ENCODE data around the gene MYCL. TPM values are rescaled to one million over a fixed set of nuclear protein-coding genes. Genes with fewer than 3 reads are reported as not detected.

Gene MYCL
- total RNA-seq, 1 donor from 2014 or later, result 25.8 TPM

DNA sequence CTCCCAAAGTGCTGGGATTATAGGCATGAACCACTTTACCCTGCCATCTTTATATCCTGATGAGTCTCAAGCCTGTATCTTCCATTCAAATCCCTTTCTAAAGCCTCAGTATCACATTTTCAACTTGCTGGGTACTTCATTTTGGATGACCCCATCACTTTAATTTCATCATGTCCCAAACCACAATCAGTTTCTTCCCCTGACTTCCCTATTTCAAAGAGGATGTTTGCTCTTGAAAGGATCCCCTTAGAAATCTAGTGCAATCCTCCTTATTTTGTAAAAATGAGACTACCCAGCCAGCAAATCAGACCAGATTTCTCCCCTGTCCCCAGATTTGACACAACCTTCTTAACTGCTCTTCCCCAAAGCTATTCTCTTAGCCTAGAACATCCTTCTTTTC, 11.4 kb downstream of the MYCL start:
- Mint-ChIP-seq H3K27me3 (ENCODE audit: low read depth) (peaks cover 8% of the 10 kb centered on the region), H3K4me1 (peaks cover 40% of the 10 kb centered on the region), H3K4me3 (peak overlapping the region; percentile 3), H3K27ac (ENCODE audit: unreplicated experiment) (peak overlapping the region; percentile 45), H3K36me3 (ENCODE audit: low read depth) (no peaks in the 10 kb centered on the region), H3K9me3 (no peaks in the 10 kb centered on the region)
- TF ChIP-seq, protein P1, sequence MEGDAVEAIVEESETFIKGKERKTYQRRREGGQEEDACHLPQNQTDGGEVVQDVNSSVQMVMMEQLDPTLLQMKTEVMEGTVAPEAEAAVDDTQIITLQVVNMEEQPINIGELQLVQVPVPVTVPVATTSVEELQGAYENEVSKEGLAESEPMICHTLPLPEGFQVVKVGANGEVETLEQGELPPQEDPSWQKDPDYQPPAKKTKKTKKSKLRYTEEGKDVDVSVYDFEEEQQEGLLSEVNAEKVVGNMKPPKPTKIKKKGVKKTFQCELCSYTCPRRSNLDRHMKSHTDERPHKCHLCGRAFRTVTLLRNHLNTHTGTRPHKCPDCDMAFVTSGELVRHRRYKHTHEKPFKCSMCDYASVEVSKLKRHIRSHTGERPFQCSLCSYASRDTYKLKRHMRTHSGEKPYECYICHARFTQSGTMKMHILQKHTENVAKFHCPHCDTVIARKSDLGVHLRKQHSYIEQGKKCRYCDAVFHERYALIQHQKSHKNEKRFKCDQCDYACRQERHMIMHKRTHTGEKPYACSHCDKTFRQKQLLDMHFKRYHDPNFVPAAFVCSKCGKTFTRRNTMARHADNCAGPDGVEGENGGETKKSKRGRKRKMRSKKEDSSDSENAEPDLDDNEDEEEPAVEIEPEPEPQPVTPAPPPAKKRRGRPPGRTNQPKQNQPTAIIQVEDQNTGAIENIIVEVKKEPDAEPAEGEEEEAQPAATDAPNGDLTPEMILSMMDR (conservative IDR thresholded peaks at IDR 0.05), result no peak
- no peak for DNase-seq (ENCODE audit: low read depth, low spot score)

DNA sequence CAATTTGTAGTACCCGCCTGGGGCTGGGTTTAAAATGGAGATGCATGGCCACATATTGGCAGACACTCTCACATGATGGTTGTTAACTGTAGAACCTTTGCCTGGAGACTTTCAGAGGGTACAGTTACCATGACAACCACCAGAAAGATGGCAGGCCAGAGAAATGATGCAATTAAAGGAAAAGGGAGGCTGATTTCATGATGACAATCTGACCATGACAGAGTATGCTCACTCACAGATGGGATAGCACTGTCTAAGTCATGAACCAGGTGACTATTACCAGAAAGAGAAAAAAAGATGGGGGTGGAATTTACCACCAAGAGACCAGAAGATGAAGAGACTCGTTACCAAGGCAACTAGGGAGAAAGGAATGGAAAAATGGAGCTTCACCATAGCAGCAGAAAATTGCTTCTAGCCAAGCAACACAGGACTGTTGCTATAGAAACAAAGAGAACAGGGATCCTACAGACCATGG, 14.9 kb downstream of the MYCL start:
- DNase-seq (ENCODE audit: low read depth, low spot score), result no peak
- TF ChIP-seq, protein P1 (conservative IDR thresholded peaks at IDR 0.05), result no peak
- Mint-ChIP-seq H3K4me3 (no peak overlapping the region), H3K27ac (ENCODE audit: unreplicated experiment) (no peak overlapping the region), H3K9me3 (no peaks in the 10 kb centered on the region), H3K4me1 (peaks cover 23% of the 10 kb centered on the region), H3K36me3 (ENCODE audit: low read depth) (no peaks in the 10 kb centered on the region), H3K27me3 (ENCODE audit: low read depth) (peaks cover 2% of the 10 kb centered on the region)

DNA sequence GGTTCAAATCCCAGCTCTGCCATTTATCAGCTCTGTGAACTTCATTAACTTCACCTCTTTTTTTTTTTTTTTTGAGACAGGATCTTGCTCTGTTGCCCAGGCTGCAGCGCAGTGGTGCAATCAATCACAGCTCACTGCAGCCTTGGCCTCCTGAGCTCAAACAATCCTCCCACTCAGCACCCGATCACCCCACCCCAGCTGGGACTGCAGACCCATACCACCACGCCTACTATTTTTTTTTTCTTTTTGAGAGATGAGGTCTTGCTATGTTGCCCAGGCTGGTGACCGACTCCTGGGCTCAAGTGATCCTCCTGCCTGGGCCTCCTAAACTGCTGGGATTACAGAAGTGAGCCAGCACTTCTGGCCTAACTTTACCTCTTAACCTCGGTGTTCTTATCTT, 16.2 kb downstream of the MYCL start:
- H3K27ac Mint-ChIP-seq (ENCODE audit: unreplicated experiment), result no peak overlapping the region
- H3K36me3 Mint-ChIP-seq (ENCODE audit: low read depth), result peaks cover 2% of the 10 kb centered on the region
- H3K9me3 Mint-ChIP-seq, result no peaks in the 10 kb centered on the region
- peaks cover 28% of the 10 kb centered on the region for H3K4me1 Mint-ChIP-seq
- peaks cover 2% of the 10 kb centered on the region for H3K27me3 Mint-ChIP-seq (ENCODE audit: low read depth)
- TF ChIP-seq, protein P1 (conservative IDR thresholded peaks at IDR 0.05), result no peak
- H3K4me3 Mint-ChIP-seq, result peak overlapping the region; percentile 81
- no peak for DNase-seq (ENCODE audit: low read depth, low spot score)

DNA sequence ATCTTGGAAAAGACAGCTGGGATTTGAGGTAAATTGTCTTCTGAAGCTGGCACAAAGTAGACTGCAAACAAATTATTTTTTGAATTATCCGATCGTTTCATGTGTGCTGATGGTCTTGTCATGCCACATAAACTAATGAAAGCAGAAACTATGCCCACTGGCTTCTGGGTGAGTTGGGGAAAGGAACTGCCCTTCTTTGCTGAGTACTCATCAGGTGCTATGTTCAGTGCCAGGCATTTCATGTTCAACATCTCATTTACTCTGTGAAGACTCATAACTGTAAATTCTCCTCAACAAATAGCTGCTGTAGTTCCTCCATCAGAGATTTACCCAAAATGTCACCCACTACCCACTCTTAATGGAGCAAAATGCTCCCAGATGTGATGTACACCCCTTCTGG, 19.6 kb downstream of the MYCL start:
- peaks cover 51% of the 10 kb centered on the region for H3K4me1 Mint-ChIP-seq
- TF ChIP-seq, protein P1 (conservative IDR thresholded peaks at IDR 0.05), result no peak
- no peak for DNase-seq (ENCODE audit: low read depth, low spot score)

DNA sequence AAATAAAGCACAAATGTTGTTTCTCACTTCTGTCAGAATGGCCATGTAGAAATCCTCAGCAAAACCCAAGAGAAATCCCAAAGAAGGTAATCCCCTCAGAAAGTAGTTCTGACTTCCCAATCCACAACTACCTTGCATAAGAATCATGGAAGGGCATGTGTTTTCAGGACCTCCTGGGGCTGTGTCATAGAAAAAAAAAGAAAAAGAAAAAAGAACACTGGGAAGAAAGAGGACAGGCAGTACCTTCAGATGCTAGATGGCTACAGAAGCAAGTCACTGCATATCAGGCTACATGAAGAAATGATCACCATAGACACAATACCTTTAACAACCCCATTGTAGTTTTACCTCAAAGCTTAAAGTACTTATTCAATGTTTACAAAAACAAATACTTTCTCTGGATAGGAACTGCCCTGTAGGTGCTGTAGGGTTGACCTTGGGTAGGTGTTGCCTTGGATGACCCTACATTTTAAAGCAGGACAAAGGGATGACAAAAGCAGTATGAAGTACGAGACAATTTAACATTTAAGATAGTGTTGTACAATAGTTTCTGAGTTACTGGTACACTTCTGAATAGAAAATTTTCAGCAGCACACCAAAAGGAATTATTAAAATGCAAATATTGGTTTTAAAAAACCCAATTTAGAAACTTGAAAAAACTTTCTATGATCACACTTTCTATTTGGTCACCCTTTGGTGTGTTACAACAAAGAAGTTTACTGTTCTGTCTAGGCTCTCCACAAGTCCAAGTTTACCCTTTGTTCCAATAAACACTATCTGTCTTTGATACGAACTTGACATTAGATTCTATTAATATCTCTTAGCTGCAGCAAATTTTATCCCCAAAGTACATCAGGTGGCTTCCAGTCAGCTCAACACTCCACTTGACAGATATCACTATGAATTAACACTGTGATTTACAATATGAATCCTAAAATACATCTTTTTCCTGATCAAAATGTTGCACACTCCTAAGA, 23.4 kb downstream of the MYCL start:
- TF ChIP-seq, protein P1 (conservative IDR thresholded peaks at IDR 0.05), result no peak
- Mint-ChIP-seq H3K4me3 (peak overlapping the region; percentile 82), H3K9me3 (no peaks in the 10 kb centered on the region), H3K27me3 (ENCODE audit: low read depth) (no peaks in the 10 kb centered on the region), H3K36me3 (ENCODE audit: low read depth) (peaks cover 2% of the 10 kb centered on the region), H3K27ac (ENCODE audit: unreplicated experiment) (peak overlapping the region; percentile 80), H3K4me1 (peaks cover 64% of the 10 kb centered on the region)
- DNase-seq (ENCODE audit: low read depth, low spot score), result no peak

More for the DNA sequence above, 19.6 kb downstream of the MYCL start:
- Mint-ChIP-seq H3K27ac (ENCODE audit: unreplicated experiment) (no peak overlapping the region), H3K36me3 (ENCODE audit: low read depth) (peaks cover 2% of the 10 kb centered on the region), H3K27me3 (ENCODE audit: low read depth) (no peaks in the 10 kb centered on the region), H3K9me3 (no peaks in the 10 kb centered on the region), H3K4me3 (peak overlapping the region; percentile 98)

Data from neural crest cell (in vitro differentiated cells).